ENCODE data around the gene ABHD12.

The ABHD12 gene

DNA sequence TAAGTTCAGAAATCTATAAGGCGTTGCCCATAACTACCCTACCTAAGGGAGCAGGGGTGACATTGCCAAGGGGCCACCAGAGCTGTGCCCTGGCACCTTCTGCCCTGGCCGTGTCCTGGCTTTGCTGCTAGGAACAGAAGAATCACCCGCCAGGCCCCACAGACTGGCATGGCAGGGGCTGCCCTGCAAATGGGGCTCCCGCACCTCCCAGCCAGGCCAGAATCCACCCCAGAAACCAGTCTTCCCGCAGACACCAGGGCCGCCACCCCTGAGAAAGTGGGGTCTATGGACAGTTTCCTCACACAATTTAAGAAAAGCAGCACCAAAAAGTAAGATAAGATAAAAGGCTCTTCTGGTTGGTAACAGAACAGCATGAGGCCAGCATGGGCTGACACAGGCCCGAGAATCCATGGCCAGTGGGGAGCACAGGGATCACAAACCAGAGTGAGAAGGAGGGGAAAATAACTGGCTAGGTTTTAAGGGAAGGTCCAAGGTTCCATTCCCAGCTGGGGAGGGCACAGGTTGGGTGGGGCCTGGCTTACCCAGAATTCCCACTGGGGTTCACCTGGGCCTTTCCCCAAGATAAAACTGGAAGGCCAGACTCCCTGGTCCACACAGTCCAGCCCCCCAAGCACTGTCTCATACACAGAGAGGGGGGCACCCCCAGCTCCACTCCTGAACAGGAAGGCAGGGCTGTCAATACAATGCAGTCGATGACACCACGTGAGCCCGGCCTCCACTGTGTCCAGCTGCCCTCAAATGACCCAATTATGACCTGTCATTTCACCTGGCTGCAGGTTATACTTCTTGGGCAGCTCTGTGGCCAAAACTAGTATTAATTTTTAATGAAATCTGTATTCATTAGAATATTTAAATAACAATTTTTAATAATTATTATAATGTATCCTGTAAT lies 83.4 kb downstream of the ABHD12 start:
- DNase-seq (ENCODE audit: low spot score): no peak

DNA sequence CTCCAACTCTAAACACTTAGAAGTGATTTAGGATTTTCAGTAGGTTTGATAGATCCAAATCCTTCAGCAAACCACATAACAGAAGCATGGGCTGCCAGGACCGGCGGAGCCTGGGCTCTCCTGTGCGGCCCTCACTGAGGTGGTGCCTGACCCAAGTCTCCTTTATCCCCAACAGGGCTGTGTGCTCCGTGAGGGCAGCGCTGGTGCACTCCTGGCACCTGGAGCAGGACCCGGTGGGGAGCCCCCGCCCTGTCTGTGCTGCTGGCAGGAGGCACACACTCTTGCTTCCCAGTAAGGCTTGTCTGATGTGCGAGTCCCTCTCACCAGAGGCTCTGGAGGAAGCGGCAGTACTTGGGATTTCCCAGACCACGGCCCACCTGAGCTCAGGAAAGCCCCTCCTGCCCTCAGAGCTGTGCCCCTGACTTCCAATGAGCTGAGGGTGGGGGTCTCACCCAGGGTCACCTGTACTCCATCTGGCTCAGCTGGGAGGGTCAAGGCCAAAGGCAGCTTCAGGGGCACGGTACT lies 86.5 kb downstream of the ABHD12 start:
- no peak for DNase-seq (ENCODE audit: low spot score)

- no peak for DNase-seq (ENCODE audit: low spot score)
Observed at GRCh38 chr20:25303292-25304024, 87.2 kb downstream of the ABHD12 start.

DNA sequence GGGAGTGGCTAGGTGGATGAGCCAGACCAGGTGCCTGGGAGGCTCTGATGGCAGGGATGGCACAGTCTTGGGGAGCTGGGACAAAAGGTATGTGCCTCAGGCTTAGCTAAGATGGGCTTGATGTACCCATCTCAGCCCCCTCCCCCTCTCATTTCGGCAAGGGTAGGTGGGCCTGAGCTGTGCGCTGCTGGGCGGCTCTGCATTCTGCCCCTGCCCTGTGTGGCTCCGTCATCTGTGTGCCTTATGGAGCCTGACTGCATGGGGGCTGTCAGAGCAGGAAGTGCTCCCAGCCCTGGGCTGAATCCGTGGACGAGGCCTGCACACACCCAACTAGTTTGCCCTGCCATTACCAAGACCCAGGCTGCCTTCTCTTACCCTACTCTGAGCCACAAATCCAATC lies 88.0 kb downstream of the ABHD12 start:
- no peak for DNase-seq (ENCODE audit: low spot score)

GRCh38 chr20:25301357-25301920 lies 89.2 kb downstream of the ABHD12 start:
- no peak for DNase-seq (ENCODE audit: low spot score)

DNA sequence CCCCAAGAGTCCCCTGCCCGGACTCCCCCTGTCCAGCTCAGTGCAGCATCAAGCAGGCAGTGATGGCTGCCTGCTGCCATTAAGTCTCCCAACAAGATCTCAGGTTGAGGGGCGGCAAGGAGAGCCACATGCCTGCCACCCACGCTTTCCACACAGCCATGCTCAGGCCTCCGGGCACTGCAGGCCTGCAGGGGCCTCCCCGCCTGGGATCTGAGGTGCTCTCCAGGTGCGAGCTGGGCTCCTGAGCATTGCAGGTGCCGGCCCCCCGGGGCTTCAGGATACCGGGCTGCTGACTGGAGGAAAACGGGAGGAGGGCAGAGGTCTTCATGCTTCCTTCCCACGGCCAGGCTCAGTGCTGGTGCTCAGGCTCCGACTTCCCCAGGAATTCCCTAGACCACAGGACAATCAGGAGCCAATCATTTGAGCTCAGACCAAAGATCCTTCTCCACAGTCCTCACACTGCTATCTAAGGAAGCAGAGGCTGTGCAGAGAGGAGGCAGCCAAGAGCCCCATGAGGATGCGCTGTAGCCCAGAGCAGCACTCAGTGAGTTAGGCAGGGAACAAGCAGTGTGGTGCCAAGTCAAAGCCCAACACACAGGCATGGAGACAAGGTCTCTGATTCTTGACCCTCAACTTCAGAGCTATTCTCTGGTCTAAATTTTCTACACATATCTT lies 90.0 kb downstream of the ABHD12 start:
- DNase-seq (ENCODE audit: low spot score): no peak

DNA sequence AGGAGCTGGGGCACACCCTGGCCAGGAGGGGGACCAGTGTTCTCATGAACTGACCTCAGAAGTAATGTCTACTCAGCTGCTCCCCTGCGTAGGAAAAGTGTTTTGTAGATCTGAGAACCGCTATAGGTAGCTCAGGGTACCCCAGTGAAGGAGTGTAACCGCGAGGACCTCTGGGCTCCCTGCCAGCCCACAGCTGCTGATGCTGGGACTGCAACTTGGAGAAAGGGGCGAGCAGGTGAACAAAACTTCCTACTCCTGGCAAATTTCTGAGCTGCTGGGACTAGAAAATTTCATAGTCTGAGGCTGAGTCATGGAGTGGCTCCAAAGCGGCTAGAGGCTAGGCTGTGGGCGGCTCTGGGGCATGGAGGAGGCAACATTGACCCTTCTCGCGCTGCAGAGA lies 90.8 kb downstream of the ABHD12 start:
- no peak for DNase-seq (ENCODE audit: low spot score)

GRCh38 chr20:25297141-25297905 lies 93.3 kb downstream of the ABHD12 start:
- no peak for DNase-seq (ENCODE audit: low spot score)

DNA sequence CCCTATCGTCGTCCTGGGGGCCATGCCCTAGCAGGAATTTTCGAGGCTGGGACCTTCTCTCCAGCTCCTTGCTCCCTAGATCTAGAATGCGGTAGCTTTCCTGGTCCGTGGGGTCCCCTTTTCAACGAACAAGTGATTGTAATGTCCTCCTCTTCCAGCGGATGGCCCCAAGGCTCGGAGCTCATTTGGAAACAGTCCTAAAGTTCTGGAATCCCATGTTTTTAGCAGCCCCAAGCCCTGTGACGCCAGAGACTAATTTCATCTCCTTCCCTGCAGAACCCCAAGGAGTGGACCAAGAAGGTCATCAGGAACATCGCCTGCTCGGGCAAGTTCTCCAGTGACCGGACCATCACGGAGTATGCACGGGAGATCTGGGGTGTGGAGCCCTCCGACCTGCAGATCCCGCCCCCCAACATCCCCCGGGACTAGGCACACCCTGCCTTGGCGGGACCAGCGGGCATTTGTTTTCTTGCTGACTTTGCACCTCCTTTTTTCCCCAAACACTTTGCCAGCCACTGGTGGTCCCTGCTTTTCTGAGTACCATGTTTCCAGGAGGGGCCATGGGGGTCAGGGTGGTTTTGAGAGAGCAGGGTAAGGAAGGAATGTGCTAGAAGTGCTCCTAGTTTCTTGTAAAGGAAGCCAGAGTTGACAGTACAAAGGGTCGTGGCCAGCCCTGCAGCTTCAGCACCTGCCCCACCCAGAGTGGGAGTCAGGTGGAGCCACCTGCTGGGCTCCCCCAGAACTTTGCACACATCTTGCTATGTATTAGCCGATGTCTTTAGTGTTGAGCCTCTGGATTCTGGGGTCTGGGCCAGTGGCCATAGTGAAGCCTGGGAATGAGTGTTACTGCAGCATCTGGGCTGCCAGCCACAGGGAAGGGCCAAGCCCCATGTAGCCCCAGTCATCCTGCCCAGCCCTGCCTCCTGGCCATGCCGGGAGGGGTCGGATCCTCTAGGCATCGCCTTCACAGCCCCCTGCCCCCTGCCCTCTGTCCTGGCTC lies 94.2 kb downstream of the ABHD12 start:
- peak; percentile 71 for DNase-seq (ENCODE audit: low spot score)

- no peak for DNase-seq (ENCODE audit: low spot score)
Observed at GRCh38 chr20:25295386-25296093, 95.1 kb downstream of the ABHD12 start.

GRCh38 chr20:25294459-25295385 lies 95.9 kb downstream of the ABHD12 start:
- DNase-seq (ENCODE audit: low spot score): peak; percentile 92

- no peak for DNase-seq (ENCODE audit: low spot score)
Observed at GRCh38 chr20:25293910-25294458, 96.7 kb downstream of the ABHD12 start.

DNA sequence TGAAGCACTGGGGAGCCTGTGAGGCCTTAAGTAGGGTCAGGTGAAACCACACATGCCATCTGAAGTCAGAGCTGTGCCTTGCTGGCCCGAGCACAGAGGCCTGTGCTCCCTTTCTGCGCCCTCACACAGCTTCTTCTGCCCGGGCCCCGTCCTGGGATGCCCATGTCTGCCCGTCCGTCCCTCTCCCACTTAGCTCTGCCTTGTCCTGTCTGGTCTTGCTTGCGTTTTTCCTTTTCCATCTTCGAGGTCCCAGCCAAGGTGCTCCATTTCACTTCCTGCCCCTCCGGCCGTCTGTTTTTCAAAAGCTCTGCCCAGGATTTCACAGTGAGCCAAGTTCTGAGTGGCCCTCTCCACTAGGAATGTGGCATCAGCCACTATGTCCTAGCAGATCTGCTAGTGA lies 97.1 kb downstream of the ABHD12 start:
- DNase-seq (ENCODE audit: low spot score): no peak

GRCh38 chr20:25292176-25292891 lies 98.3 kb downstream of the ABHD12 start:
- no peak for DNase-seq (ENCODE audit: low spot score)

GRCh38 chr20:25291432-25292133 lies 99.1 kb downstream of the ABHD12 start:
- DNase-seq (ENCODE audit: low spot score): no peak

DNA sequence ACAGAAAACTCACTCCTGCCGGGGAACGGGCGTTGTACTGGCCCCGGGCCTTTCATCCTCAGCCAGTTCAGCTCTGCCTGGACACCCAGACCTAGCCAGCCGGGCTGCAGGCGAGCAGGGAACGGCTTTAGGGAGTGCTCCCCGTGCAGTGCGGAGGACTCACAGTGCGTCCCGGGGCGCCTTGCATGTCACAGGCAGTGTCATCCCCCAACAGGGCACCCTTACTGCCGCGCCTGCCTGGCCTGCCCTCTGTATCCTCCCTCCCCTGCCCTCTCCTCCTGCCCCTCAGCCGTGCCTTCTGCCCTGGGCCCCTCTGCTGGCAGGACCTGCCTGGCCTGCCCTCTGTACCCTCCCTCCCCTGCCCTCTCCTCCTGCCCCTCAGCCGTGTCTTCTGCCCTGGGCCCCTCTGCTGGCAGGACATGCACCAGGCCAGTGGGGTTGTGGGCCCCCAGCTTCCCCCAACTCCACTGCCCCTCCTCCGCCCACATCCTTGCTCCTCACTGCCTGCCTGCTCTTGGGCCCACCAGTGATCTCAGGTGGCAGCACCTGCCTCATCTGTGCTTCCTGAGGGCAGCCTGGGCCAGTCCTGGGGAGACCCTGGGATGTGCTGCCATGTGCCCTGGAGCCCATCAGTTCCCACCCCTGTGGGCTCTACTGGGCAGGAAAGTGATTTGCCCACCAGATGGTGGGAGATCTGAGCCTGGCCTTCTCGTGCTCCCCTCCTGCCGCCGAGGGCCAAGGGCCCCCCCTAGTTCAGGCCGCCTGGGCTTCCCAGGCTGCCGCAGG lies 99.8 kb downstream of the ABHD12 start:
- DNase-seq (ENCODE audit: low spot score): no peak
